Fibroblast of villous mesenchyme (primary cell): ENCODE measurements around the gene HBEGF. TPM values are rescaled to one million over a fixed set of nuclear protein-coding genes. Genes with fewer than 3 reads are reported as not detected.

ENCODE experiments used
- DNase-seq: peaks from one replicate; pipeline ENCODE4 v3.0.0-alpha.2; 2010; ENCODE audit warnings: low read depth
- H3K4me3 ChIP-seq: 2 replicates; pipeline ENCODE4 v1.5.1; 2011; ENCODE audit warnings: low read depth, mild to moderate bottlenecking, low read length
- CTCF ChIP-seq: IDR thresholded peaks from 2 replicates; pipeline ENCODE4 v1.5.1; 2012; ENCODE audit warnings: low read depth, mild to moderate bottlenecking, low read length; ENCODE audit not compliant: insufficient read depth
- total RNA-seq: library from RNA; depleted of rRNA; stranded (reverse); fragments of >200 nt; gene quantifications from 2 replicates; pipeline ENCODE4 v1.2.3, GENCODE V29; 2012

HBEGF gene
- total RNA-seq, 1 donor = 9.5 TPM

- DNase-seq = no peak
- TF ChIP-seq CTCF = no peak
- no peak overlapping the region for H3K4me3 ChIP-seq
Observed at GRCh38 chr5:140366589-140367255, 20.3 kb upstream of the HBEGF start.

GRCh38 chr5:140365941-140366340 is 19.5 kb upstream of the HBEGF start:
- no peak for TF ChIP-seq CTCF
- H3K4me3 ChIP-seq = no peak overlapping the region
- no peak for DNase-seq

GRCh38 chr5:140365282-140365681 is 18.9 kb upstream of the HBEGF start:
- DNase-seq = no peak
- no peak overlapping the region for H3K4me3 ChIP-seq
- no peak for TF ChIP-seq CTCF

- TF ChIP-seq CTCF = no peak
- DNase-seq = no peak
- H3K4me3 ChIP-seq = no peak overlapping the region
Observed at GRCh38 chr5:140364472-140364765, 18.0 kb upstream of the HBEGF start.

- H3K4me3 ChIP-seq = peak overlapping the region; percentile 44
- DNase-seq = no peak
- no peak for TF ChIP-seq CTCF
Observed at GRCh38 chr5:140363631-140364471, 17.4 kb upstream of the HBEGF start.

- peak; percentile 89 for TF ChIP-seq CTCF
- peak; percentile 44 for DNase-seq
- peak overlapping the region; percentile 44 for H3K4me3 ChIP-seq
Observed at GRCh38 chr5:140362875-140363630, 16.6 kb upstream of the HBEGF start.
